ENCODE data around the gene CDKL1.

DNA sequence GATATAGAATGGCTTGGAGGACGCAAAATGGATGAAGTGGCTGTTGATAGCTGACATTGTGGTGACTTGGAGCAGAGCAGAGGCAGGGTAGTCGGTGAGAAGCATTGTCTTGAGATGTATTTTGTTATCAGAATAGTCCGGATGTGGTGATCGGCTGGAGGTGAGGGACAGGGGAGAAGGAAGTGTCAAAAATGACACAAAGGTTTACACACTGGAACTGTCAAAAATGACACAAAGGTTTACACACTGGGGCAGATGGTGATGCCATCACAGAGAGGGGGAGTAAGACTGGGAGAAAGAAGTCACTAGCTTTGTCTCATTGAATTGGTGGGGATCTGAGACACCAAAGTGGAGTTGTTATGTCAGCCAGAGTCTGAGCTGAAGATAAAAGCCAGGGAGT lies 30.1 kb downstream of the CDKL1 start:
- TF ChIP-seq, protein P1, sequence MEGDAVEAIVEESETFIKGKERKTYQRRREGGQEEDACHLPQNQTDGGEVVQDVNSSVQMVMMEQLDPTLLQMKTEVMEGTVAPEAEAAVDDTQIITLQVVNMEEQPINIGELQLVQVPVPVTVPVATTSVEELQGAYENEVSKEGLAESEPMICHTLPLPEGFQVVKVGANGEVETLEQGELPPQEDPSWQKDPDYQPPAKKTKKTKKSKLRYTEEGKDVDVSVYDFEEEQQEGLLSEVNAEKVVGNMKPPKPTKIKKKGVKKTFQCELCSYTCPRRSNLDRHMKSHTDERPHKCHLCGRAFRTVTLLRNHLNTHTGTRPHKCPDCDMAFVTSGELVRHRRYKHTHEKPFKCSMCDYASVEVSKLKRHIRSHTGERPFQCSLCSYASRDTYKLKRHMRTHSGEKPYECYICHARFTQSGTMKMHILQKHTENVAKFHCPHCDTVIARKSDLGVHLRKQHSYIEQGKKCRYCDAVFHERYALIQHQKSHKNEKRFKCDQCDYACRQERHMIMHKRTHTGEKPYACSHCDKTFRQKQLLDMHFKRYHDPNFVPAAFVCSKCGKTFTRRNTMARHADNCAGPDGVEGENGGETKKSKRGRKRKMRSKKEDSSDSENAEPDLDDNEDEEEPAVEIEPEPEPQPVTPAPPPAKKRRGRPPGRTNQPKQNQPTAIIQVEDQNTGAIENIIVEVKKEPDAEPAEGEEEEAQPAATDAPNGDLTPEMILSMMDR (optimal IDR thresholded peaks at IDR 0.05 in 1 of 3, IDR thresholded peaks at IDR 0.05 in 1 of 3, conservative IDR thresholded peaks at IDR 0.05 in 1 of 3; ENCODE audit: extremely low read depth in 1 of 3, insufficient read depth in 2 of 3, low read length in 3 of 3), result no peak
- TF ChIP-seq EZH2 (IDR thresholded peaks at IDR 0.05; ENCODE audit: low read length), result no peak

Measured in keratinocyte (primary cell).